Immature natural killer cell (primary cell): ENCODE measurements around the gene FAM171A1. TPM values are rescaled to one million over a fixed set of nuclear protein-coding genes. Genes with fewer than 3 reads are reported as not detected.

Experiments
- DNase-seq, 3 donors: peaks; one replicate each; pipeline ENCODE4 v3.0.0; 2022; ENCODE audit warnings: mixed read lengths in 1 of 3
- H3K27ac Mint-ChIP-seq, 6 donors: one replicate each; pipeline ENCODE4 v1.8.0; 2020; ENCODE audit warnings: mixed read lengths in 6 of 6, mild to moderate bottlenecking in 5 of 6, inconsistent platforms in 4 of 6, moderate library complexity in 3 of 6
- H3K27me3 Mint-ChIP-seq, 3 donors: one replicate each; pipeline ENCODE4 v1.8.0; 2020 to 2021; ENCODE audit warnings: low read depth in 3 of 3, mild to moderate bottlenecking in 3 of 3, mixed read lengths in 3 of 3, moderate library complexity in 3 of 3, inconsistent platforms in 1 of 3
- H3K36me3 Mint-ChIP-seq, 3 donors: one replicate each; pipeline ENCODE4 v1.8.0; 2020; ENCODE audit warnings: mixed read lengths in 3 of 3, inconsistent platforms in 2 of 3, mild to moderate bottlenecking in 2 of 3
- H3K4me1 Mint-ChIP-seq, 2 donors: one replicate each; pipeline ENCODE4 v1.8.0; 2020; ENCODE audit warnings: inconsistent platforms in 2 of 2, mild to moderate bottlenecking in 2 of 2, mixed read lengths in 2 of 2, moderate library complexity in 1 of 2
- H3K4me3 Mint-ChIP-seq, 5 donors: one replicate each; pipeline ENCODE4 v1.8.0; 2020; ENCODE audit warnings: mild to moderate bottlenecking in 5 of 5, mixed read lengths in 5 of 5, inconsistent platforms in 3 of 5, moderate library complexity in 3 of 5
- H3K9me3 Mint-ChIP-seq, 6 donors: one replicate each; pipeline ENCODE4 v1.8.0; 2020; ENCODE audit warnings: mild to moderate bottlenecking in 6 of 6, mixed read lengths in 6 of 6, inconsistent platforms in 4 of 6, moderate library complexity in 3 of 6
- polyA plus RNA-seq, 3 donors: library from polyadenylated mRNA; unstranded; fragments of 300-500 nt; fragmentation: Illumina TruSeq; gene quantifications; one replicate each; pipeline ENCODE4 v1.2.3, GENCODE V29; 2021

FAM171A1 gene
- polyA plus RNA-seq, 3 donors from 2014 or later = 0.62 to 2.4 (median 1.1) TPM

- no peak for DNase-seq
- peaks cover 4 to 11% (median 6%) of the 10 kb centered on the region in 3 donors for H3K27me3 Mint-ChIP-seq
- H3K4me3 Mint-ChIP-seq = no peak overlapping the region
- no peak overlapping the region for H3K27ac Mint-ChIP-seq
- peaks cover 7 to 8% of the 10 kb centered on the region in 2 donors for H3K4me1 Mint-ChIP-seq
- H3K9me3 Mint-ChIP-seq = no peaks in the 10 kb centered on the region
- H3K36me3 Mint-ChIP-seq = peaks cover 0 to 5% (median 0%) of the 10 kb centered on the region in 3 donors
Measured at GRCh38 chr10:15200626-15201025, 170.5 kb downstream of the FAM171A1 start.

DNA sequence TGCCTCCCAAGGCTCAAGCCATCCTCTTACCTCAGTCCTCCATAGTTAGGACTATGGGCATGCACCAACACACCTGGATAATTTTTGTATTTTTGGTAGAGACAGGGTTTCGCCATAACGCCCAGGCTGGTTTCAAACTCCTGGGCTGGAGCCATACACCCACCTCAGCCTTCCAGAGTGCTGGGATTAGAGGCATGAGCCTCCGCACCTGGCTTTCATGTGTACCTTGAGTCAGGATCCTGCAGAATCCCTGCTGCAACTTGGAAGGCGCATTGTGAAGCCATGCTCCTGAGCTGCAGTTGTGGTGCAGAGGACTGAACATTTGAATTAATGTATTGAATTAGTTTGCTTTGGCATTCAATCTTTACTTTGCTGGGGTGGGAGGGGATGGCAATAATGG lies 173.2 kb downstream of the FAM171A1 start:
- H3K27ac Mint-ChIP-seq = no peak overlapping the region
- peaks cover 4 to 7% (median 6%) of the 10 kb centered on the region in 3 donors for H3K27me3 Mint-ChIP-seq
- H3K4me3 Mint-ChIP-seq = no peak overlapping the region
- H3K9me3 Mint-ChIP-seq = no peaks in the 10 kb centered on the region
- peaks cover 0 to 9% (median 0%) of the 10 kb centered on the region in 3 donors for H3K36me3 Mint-ChIP-seq
- peaks cover 6 to 8% of the 10 kb centered on the region in 2 donors for H3K4me1 Mint-ChIP-seq
- DNase-seq = no peak

DNA sequence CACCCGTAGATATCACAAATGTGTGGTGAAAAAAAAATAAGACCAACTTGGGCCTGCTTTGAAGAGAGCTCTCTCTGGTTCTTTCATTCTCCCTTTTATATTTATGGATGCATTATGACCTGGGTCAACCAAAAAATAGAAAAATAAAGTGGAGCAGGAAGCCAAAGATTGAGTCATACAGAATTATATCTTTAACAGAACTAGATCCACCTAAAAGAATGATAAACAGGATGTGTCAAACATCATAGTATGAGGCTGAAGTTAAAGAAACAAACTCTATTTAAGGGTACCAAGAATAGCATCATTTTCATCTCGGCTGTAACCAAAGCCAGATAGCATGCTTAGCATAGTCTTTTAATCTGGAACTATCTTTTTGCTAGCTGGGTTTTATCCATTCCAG lies 173.8 kb downstream of the FAM171A1 start:
- H3K27ac Mint-ChIP-seq = peak overlapping the region in 3 of 6 donors; percentile 12 to 67 (median 13)
- H3K36me3 Mint-ChIP-seq = peaks cover 0 to 9% (median 0%) of the 10 kb centered on the region in 3 donors
- no peak for DNase-seq
- H3K4me3 Mint-ChIP-seq = no peak overlapping the region
- H3K27me3 Mint-ChIP-seq = peaks cover 6 to 7% (median 6%) of the 10 kb centered on the region in 3 donors
- H3K9me3 Mint-ChIP-seq = no peaks in the 10 kb centered on the region
- H3K4me1 Mint-ChIP-seq = peaks cover 6 to 8% of the 10 kb centered on the region in 2 donors

DNA sequence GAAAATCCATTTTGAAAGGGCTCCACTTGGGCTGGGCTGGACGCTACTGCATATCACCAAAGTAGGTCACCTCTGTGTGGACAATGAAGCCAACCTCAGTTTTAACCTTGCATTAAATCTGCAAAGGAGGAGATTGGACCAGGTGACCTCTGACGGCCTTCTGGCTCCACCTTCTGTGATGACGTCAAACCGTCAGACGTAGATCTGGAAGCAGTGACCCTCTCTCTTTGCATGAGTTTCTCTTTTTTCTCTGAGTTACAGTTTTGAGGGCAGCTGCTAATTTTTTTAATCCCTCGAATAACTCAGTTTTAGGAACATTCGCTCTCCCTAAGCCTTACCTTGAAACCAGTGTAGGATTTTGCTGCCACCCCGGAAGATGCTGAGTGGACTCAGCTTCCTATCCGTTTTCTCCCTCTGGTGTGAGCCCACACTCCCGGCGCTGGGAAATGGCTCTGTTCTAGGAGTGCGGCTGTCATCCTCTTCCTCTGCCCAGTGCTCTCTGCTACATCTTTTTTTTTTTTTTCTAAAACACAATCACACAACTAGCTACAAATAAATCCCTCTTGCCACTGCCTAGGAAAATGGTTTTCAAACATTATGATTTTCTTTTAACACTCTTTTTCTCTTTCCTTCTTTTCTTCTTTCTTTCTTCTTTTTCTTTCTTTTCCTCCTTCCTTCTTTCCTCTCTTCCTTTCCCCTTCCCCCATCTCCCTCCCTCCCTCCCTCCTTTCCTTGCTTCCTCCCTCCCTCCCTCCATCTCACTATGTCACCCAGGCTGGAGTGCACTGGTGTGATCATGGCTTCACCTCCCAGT lies 174.9 kb downstream of the FAM171A1 start:
- Mint-ChIP-seq H3K4me3 (peak overlapping the region; percentile 18 to 83 (median 68)), H3K9me3 (no peaks in the 10 kb centered on the region), H3K27me3 (peaks cover 5 to 7% (median 6%) of the 10 kb centered on the region in 3 donors), H3K27ac (peak overlapping the region in 4 of 6 donors; percentile 57 to 82 (median 79)), H3K36me3 (peaks cover 0 to 9% (median 4%) of the 10 kb centered on the region in 3 donors), H3K4me1 (peaks cover 6 to 8% of the 10 kb centered on the region in 2 donors)
- peak in 2 of 3 donors; percentile 29 to 35 for DNase-seq

DNA sequence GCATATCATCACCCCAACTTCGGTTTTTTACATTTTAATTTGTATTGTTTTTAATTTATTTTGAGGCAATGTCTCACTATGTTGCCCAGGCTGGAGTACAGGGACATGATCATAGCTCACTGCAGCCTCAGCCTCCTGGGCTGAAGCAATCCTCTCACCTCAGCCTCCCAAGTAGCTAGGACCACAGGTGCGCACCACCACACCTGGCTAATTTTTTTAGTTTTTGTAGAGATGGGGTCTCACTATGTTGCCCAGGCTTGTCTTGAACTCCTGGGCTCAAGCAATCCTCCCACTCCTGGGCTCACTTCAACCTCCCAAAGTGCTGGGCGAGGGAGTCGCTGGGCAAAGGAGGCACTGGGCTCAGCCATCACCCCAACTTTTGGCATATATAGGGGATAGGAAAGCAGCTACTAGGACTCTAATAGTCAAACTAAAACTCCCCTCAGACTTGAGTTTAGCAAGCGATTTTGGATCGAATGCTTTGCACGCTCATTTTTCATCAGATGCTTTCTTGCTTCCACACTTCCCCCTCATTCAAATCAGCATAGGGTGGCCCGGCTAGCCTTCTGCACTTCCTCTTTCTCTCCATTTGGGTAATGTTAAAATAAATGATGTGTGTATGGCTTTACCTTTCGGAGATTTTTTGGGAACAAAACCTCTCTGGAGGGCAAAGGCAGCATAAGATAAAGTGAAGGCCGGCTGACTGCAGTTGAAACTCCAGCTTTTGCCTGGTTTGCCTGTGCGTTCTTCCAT lies 181.8 kb downstream of the FAM171A1 start:
- peak overlapping the region in 2 of 5 donors; percentile 5 to 9 for H3K4me3 Mint-ChIP-seq

DNA sequence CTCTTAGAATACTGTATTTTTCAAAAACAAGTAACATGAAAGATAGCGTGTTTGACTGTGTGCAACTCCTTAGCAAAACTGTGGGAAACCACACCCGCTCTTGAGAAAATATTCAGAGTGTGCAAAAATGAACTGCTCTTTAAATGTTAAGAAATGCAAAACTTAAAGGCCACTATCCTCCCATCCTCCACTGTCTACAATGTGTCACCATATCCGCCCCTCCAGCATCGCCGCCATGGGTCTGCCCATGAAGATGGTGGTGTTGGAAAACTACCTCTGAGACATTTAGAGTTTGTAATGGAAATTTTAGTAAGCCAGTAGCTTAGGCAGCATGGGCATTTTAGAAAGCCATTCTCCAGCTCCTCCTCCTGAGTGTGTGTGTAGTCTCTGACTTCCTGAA lies 182.5 kb downstream of the FAM171A1 start:
- Mint-ChIP-seq H3K27me3 (peaks cover 0 to 3% (median 0%) of the 10 kb centered on the region in 3 donors), H3K27ac (peak overlapping the region; percentile 18 to 86 (median 70)), H3K9me3 (no peaks in the 10 kb centered on the region), H3K4me1 (peaks cover 35 to 36% of the 10 kb centered on the region in 2 donors), H3K36me3 (peaks cover 0 to 4% (median under 1%) of the 10 kb centered on the region in 3 donors), H3K4me3 (peak overlapping the region in 3 of 5 donors; percentile 4 to 42 (median 6))
- no peak for DNase-seq

More for the DNA sequence above, 181.8 kb downstream of the FAM171A1 start:
- H3K4me1 Mint-ChIP-seq = peaks cover 35 to 36% of the 10 kb centered on the region in 2 donors
- DNase-seq = no peak
- H3K27me3 Mint-ChIP-seq = peaks cover 0 to 3% (median 0%) of the 10 kb centered on the region in 3 donors
- peaks cover 0 to 4% (median 4%) of the 10 kb centered on the region in 3 donors for H3K36me3 Mint-ChIP-seq
- H3K9me3 Mint-ChIP-seq = no peaks in the 10 kb centered on the region
- peak overlapping the region in 5 of 6 donors; percentile 27 to 86 (median 70) for H3K27ac Mint-ChIP-seq

GRCh38 chr10:15183689-15184481 lies 187.2 kb downstream of the FAM171A1 start:
- no peak overlapping the region for H3K4me3 Mint-ChIP-seq
- H3K36me3 Mint-ChIP-seq = no peaks in the 10 kb centered on the region
- H3K9me3 Mint-ChIP-seq = peaks cover 0 to 1% (median 0%) of the 10 kb centered on the region in 6 donors
- DNase-seq = no peak
- peaks cover 28% of the 10 kb centered on the region in 2 donors for H3K4me1 Mint-ChIP-seq
- no peaks in the 10 kb centered on the region for H3K27me3 Mint-ChIP-seq
- peak overlapping the region in 1 of 6 donors; percentile 12 for H3K27ac Mint-ChIP-seq

DNA sequence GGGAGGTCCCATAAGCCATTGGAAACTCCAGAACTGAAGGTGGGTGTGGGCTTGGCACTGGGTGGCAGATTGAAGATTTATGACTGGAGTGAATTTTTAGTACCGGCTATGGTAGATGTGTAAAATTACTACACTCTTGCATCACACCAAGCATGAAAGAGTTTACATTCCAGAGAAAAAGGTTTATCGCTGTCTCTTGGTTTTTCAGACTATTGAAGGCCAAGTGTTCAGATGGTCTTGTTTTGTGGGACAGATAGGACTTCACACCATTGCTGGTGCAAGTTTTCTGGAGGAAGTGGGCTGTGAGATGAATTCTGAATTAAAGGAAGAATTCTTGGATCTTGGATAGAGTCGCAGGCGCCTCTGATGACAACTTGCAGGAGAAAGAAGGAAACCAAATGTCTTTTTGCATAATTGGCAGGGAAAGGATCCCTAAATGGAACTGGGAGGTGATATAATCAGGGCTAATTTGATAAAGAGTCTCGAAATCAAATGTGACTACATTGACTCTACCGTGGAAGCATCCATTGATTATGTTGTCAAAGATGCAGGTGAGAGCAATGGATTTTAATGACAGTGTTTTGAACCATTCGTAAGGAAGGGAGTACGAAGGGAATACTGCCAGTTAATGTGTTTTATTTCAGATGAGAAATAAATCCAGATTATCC lies 188.4 kb downstream of the FAM171A1 start:
- Mint-ChIP-seq H3K27ac (no peak overlapping the region), H3K4me3 (no peak overlapping the region), H3K27me3 (no peaks in the 10 kb centered on the region), H3K9me3 (peaks cover 0 to 1% (median 0%) of the 10 kb centered on the region in 6 donors), H3K4me1 (peaks cover 19 to 21% of the 10 kb centered on the region in 2 donors), H3K36me3 (no peaks in the 10 kb centered on the region)
- no peak for DNase-seq

GRCh38 chr10:15181576-15182156 lies 189.4 kb downstream of the FAM171A1 start:
- H3K4me3 Mint-ChIP-seq = no peak overlapping the region
- H3K27me3 Mint-ChIP-seq = no peaks in the 10 kb centered on the region
- H3K27ac Mint-ChIP-seq = no peak overlapping the region
- peaks cover 0 to 1% (median 0%) of the 10 kb centered on the region in 6 donors for H3K9me3 Mint-ChIP-seq
- peaks cover 15 to 18% of the 10 kb centered on the region in 2 donors for H3K4me1 Mint-ChIP-seq
- H3K36me3 Mint-ChIP-seq = no peaks in the 10 kb centered on the region
- DNase-seq = no peak

DNA sequence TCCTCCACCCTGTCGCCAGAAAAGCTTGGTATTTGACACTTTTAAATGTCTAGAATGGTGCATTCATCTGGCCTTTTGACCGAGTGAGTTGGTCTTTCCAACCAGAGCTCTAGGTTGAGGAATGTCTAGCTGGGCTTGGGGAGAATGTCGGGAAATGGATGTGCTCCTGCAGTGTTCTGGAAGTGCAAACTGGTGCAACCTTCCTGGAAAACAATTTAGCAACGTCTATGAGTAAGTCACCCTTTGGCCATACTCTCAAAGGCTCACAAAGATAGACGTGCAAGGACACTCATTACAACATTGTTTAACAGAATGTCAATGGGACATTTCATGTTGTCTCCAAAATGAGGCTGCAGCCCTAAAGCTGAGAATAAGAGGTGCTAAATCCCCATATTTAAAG lies 190.4 kb downstream of the FAM171A1 start:
- Mint-ChIP-seq H3K36me3 (no peaks in the 10 kb centered on the region), H3K27ac (peak overlapping the region in 1 of 6 donors; percentile 38), H3K27me3 (no peaks in the 10 kb centered on the region), H3K4me1 (peaks cover 7 to 10% of the 10 kb centered on the region in 2 donors), H3K4me3 (no peak overlapping the region), H3K9me3 (peaks cover 0 to 1% (median 0%) of the 10 kb centered on the region in 6 donors)
- DNase-seq = no peak

DNA sequence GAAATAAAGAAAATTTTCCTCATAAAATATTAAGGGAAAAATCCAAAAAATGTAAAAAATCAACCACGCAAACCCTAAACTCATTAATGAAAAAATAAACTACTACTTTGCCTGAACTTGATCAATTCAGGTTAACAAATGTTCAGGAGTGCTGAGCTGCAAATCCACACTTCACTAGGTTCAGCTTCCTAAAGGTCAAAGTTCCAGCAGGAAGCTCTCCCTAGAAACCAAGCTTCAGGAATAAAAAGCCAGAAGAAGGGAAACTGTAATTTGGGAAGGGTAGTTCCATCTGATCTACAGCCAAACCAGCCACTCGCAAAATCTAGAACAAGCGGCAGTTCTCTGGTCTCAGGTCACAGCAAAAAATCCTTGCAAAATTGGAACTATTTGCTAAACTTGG lies 194.8 kb downstream of the FAM171A1 start:
- Mint-ChIP-seq H3K27ac (no peak overlapping the region), H3K4me1 (peaks cover 14 to 18% of the 10 kb centered on the region in 2 donors), H3K4me3 (no peak overlapping the region), H3K9me3 (peaks cover 0 to 1% (median 0%) of the 10 kb centered on the region in 6 donors), H3K27me3 (peaks cover 0 to 2% (median 1%) of the 10 kb centered on the region in 3 donors), H3K36me3 (no peaks in the 10 kb centered on the region)
- no peak for DNase-seq

DNA sequence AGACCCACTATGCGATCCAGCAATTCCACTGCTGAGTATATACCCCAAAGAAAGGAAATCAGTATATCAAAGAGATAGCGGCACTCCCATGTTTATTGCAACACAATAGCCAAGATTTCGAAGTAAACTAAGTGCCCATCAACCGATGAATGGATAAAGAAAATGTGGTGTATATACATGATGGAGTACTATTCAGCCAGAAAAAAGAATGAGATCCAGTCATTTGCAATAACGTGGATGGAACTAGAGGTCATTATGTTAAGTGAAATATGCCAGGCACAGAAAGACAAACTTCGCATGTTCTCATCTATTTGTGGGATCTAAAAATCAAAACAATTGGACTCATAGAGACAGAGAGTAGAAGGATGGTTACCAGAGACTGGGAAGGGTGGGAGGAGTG lies 195.5 kb downstream of the FAM171A1 start:
- Mint-ChIP-seq H3K36me3 (no peaks in the 10 kb centered on the region), H3K9me3 (no peaks in the 10 kb centered on the region), H3K4me3 (no peak overlapping the region), H3K27ac (no peak overlapping the region), H3K4me1 (peaks cover 20 to 24% of the 10 kb centered on the region in 2 donors), H3K27me3 (peaks cover 0 to 2% (median 1%) of the 10 kb centered on the region in 3 donors)
- DNase-seq = no peak
